Measurements from ENCODE around the gene C16orf74. TPM values are rescaled to one million over a fixed set of nuclear protein-coding genes. Genes with fewer than 3 reads are reported as not detected.

The C16orf74 gene
- total and polyA plus RNA-seq, 9 donors, result 0.38 to 1.5 (median 0.63) TPM; not detected in 2

- H3K4me1 ChIP-seq (ENCODE audit: insufficient read depth), result no peaks in the 10 kb centered on the region
- H3K27me3 ChIP-seq, result no peaks in the 10 kb centered on the region
- H3K9me3 ChIP-seq, result no peaks in the 10 kb centered on the region
- intact Hi-C loops (cut with DNase I), result no loop called here
- WGBS, 3 donors, result 92 to 97% (median 94%) methylated on average over 6 of the region's 6 CpGs
- no peaks in the 10 kb centered on the region for H3K36me3 ChIP-seq
- H3K4me3 ChIP-seq, result no peak overlapping the region
- DNase-seq, result no peak
- TF ChIP-seq EP300 (IDR thresholded peaks at IDR 0.05), result no peak
- no peak for TF ChIP-seq CTCF (IDR thresholded peaks at IDR 0.05)
- no peak for TF ChIP-seq POLR2A (IDR thresholded peaks at IDR 0.05)
- no peak overlapping the region for H3K27ac ChIP-seq
Measured at GRCh38 chr16:85770741-85771140, 19.8 kb upstream of the C16orf74 start.

- Histone ChIP-seq H3K4me3 (no peak overlapping the region), H3K27ac (no peak overlapping the region), H3K27me3 (no peaks in the 10 kb centered on the region), H3K4me1 (ENCODE audit: insufficient read depth) (no peaks in the 10 kb centered on the region), H3K9me3 (no peaks in the 10 kb centered on the region), H3K36me3 (no peaks in the 10 kb centered on the region)
- TF ChIP-seq EP300 (IDR thresholded peaks at IDR 0.05) (no peak), POLR2A (IDR thresholded peaks at IDR 0.05) (no peak), CTCF (IDR thresholded peaks at IDR 0.05) (no peak)
- no peak for DNase-seq
- 59 to 73% (median 68%) methylated on average over 2 of the region's 2 CpGs for WGBS, 3 donors
- intact Hi-C loops (cut with DNase I), result no loop called here
Measured at GRCh38 chr16:85768199-85768598, 17.3 kb upstream of the C16orf74 start.

GRCh38 chr16:85767531-85767930 lies 16.6 kb upstream of the C16orf74 start:
- Histone ChIP-seq H3K27me3 (no peaks in the 10 kb centered on the region), H3K27ac (no peak overlapping the region), H3K9me3 (no peaks in the 10 kb centered on the region), H3K36me3 (no peaks in the 10 kb centered on the region), H3K4me3 (no peak overlapping the region), H3K4me1 (ENCODE audit: insufficient read depth) (no peaks in the 10 kb centered on the region)
- WGBS, 3 donors, result 55 to 69% (median 64%) methylated on average over 8 of the region's 8 CpGs
- intact Hi-C loops (cut with DNase I), result no loop called here
- TF ChIP-seq EP300 (IDR thresholded peaks at IDR 0.05) (no peak), CTCF (IDR thresholded peaks at IDR 0.05) (no peak), POLR2A (IDR thresholded peaks at IDR 0.05) (no peak)
- no peak for DNase-seq

- H3K9me3 ChIP-seq, result no peaks in the 10 kb centered on the region
- H3K4me3 ChIP-seq, result no peak overlapping the region
- H3K36me3 ChIP-seq, result no peaks in the 10 kb centered on the region
- no peaks in the 10 kb centered on the region for H3K27me3 ChIP-seq
- no peak for DNase-seq
- H3K27ac ChIP-seq, result no peak overlapping the region
- 53 to 62% (median 58%) methylated on average over 8 of the region's 8 CpGs for WGBS, 3 donors
- no peaks in the 10 kb centered on the region for H3K4me1 ChIP-seq (ENCODE audit: insufficient read depth)
- intact Hi-C loops (cut with DNase I), result no loop called here
- TF ChIP-seq POLR2A (IDR thresholded peaks at IDR 0.05) (no peak), CTCF (IDR thresholded peaks at IDR 0.05) (no peak), EP300 (IDR thresholded peaks at IDR 0.05) (no peak)
Measured at GRCh38 chr16:85765767-85766166, 14.9 kb upstream of the C16orf74 start.

GRCh38 chr16:85765211-85765610 lies 14.3 kb upstream of the C16orf74 start:
- no peak overlapping the region for H3K4me3 ChIP-seq
- H3K27me3 ChIP-seq, result no peaks in the 10 kb centered on the region
- intact Hi-C loops (cut with DNase I), result no loop called here
- no peak overlapping the region for H3K27ac ChIP-seq
- 30 to 47% (median 41%) methylated on average over 8 of the region's 8 CpGs for WGBS, 3 donors
- H3K9me3 ChIP-seq, result no peaks in the 10 kb centered on the region
- TF ChIP-seq EP300 (IDR thresholded peaks at IDR 0.05), result no peak
- no peak for TF ChIP-seq CTCF (IDR thresholded peaks at IDR 0.05)
- no peak for TF ChIP-seq POLR2A (IDR thresholded peaks at IDR 0.05)
- H3K36me3 ChIP-seq, result no peaks in the 10 kb centered on the region
- no peaks in the 10 kb centered on the region for H3K4me1 ChIP-seq (ENCODE audit: insufficient read depth)
- no peak for DNase-seq

Data from ovary (tissue), 9 donors.